Measurements from ENCODE around the gene ADAD2.

GRCh38 chr16:84143784-84144199 lies 47.2 kb upstream of the ADAD2 start:
- TF ChIP-seq CTCF (IDR thresholded peaks at IDR 0.05) = no peak
- TF ChIP-seq POLR2A (IDR thresholded peaks at IDR 0.05) = no peak
